Ascending aorta (tissue), 2 donors: Measurements from ENCODE around the gene LEPROT. TPM values are rescaled to one million over a fixed set of nuclear protein-coding genes. Genes with fewer than 3 reads are reported as not detected.

Experiments
- DNase-seq, 2 donors: peaks; one replicate each; pipeline ENCODE4 v3.0.0-alpha.2; 2019; ENCODE audit warnings: low spot score in 2 of 2
- H3K27ac ChIP-seq, 2 donors: fragments of 200-600 bp; sonication (generic); one replicate each; pipeline ENCODE4 v1.5.1; 2016 to 2017; ENCODE audit warnings: mild to moderate bottlenecking in 1 of 2
- H3K27me3 ChIP-seq: fragments of 200-600 bp; sonication (generic); one replicate; pipeline ENCODE4 v1.5.1; 2017
- H3K36me3 ChIP-seq, 2 donors: fragments of 200-600 bp; sonication (generic); one replicate each; pipeline ENCODE4 v1.5.1; 2016
- H3K4me1 ChIP-seq, 2 donors: fragments of 200-600 bp; sonication (generic); one replicate each; pipeline ENCODE4 v1.5.1; 2016 to 2017; ENCODE audit warnings: mild to moderate bottlenecking in 1 of 2
- H3K4me3 ChIP-seq, 2 donors: fragments of 200-600 bp; sonication (generic); one replicate each; pipeline ENCODE4 v1.5.1; 2016 to 2017; ENCODE audit warnings: mild to moderate bottlenecking in 1 of 2
- H3K9me3 ChIP-seq, 2 donors: fragments of 200-600 bp; sonication (generic); one replicate each; pipeline ENCODE4 v1.5.1; 2016
- intact Hi-C: fragments of 100-400 bp; cut with DNase I; formaldehyde crosslinking; loops from one replicate; pipeline ENCODE4 v1.15.1; 2023
- total RNA-seq: library from RNA; depleted of rRNA; stranded (reverse); fragments of >200 nt; gene quantifications from one replicate; pipeline ENCODE4 v1.1.0, GENCODE V29; 2016
- TF ChIP-seq, protein P1 (sequence below), 3 experiments: fragments of 200-600 bp in 2 of 3; fragments of 450-650 bp in 1 of 3; sonication (generic) in 2 of 3; IDR thresholded peaks; one replicate each; pipeline ENCODE4 v1.5.1; 2016 to 2019; ENCODE audit warnings: antibody characterized with exemption in 3 of 3, mild to moderate bottlenecking in 1 of 3, moderate library complexity in 1 of 3

Gene LEPROT
- total RNA-seq, 1 donor from 2014 or later, result 312 TPM

GRCh38 chr1:65478379-65479026 lies 58.0 kb downstream of the LEPROT start:
- TF ChIP-seq, protein P1, sequence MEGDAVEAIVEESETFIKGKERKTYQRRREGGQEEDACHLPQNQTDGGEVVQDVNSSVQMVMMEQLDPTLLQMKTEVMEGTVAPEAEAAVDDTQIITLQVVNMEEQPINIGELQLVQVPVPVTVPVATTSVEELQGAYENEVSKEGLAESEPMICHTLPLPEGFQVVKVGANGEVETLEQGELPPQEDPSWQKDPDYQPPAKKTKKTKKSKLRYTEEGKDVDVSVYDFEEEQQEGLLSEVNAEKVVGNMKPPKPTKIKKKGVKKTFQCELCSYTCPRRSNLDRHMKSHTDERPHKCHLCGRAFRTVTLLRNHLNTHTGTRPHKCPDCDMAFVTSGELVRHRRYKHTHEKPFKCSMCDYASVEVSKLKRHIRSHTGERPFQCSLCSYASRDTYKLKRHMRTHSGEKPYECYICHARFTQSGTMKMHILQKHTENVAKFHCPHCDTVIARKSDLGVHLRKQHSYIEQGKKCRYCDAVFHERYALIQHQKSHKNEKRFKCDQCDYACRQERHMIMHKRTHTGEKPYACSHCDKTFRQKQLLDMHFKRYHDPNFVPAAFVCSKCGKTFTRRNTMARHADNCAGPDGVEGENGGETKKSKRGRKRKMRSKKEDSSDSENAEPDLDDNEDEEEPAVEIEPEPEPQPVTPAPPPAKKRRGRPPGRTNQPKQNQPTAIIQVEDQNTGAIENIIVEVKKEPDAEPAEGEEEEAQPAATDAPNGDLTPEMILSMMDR (IDR thresholded peaks at IDR 0.05), result no peak
- Histone ChIP-seq H3K9me3 (no peaks in the 10 kb centered on the region), H3K4me1 (no peaks in the 10 kb centered on the region), H3K27me3 (no peaks in the 10 kb centered on the region), H3K36me3 (no peaks in the 10 kb centered on the region), H3K4me3 (no peak overlapping the region), H3K27ac (no peak overlapping the region)
- no peak for DNase-seq
- intact Hi-C loops, result no loop called here

GRCh38 chr1:65479554-65480204 lies 59.2 kb downstream of the LEPROT start:
- H3K4me3 ChIP-seq, result no peak overlapping the region
- no peaks in the 10 kb centered on the region for H3K9me3 ChIP-seq
- no peaks in the 10 kb centered on the region for H3K36me3 ChIP-seq
- TF ChIP-seq, protein P1 (IDR thresholded peaks at IDR 0.05), result no peak
- DNase-seq, result no peak
- no peaks in the 10 kb centered on the region for H3K4me1 ChIP-seq
- no peaks in the 10 kb centered on the region for H3K27me3 ChIP-seq
- intact Hi-C loops, result no loop called here
- no peak overlapping the region for H3K27ac ChIP-seq

GRCh38 chr1:65480684-65481405 lies 60.4 kb downstream of the LEPROT start:
- TF ChIP-seq, protein P1 (IDR thresholded peaks at IDR 0.05), result no peak
- Histone ChIP-seq H3K4me1 (no peaks in the 10 kb centered on the region), H3K4me3 (no peak overlapping the region), H3K27ac (no peak overlapping the region), H3K9me3 (no peaks in the 10 kb centered on the region), H3K27me3 (no peaks in the 10 kb centered on the region), H3K36me3 (no peaks in the 10 kb centered on the region)
- intact Hi-C loops, result no loop called here
- no peak for DNase-seq

DNA sequence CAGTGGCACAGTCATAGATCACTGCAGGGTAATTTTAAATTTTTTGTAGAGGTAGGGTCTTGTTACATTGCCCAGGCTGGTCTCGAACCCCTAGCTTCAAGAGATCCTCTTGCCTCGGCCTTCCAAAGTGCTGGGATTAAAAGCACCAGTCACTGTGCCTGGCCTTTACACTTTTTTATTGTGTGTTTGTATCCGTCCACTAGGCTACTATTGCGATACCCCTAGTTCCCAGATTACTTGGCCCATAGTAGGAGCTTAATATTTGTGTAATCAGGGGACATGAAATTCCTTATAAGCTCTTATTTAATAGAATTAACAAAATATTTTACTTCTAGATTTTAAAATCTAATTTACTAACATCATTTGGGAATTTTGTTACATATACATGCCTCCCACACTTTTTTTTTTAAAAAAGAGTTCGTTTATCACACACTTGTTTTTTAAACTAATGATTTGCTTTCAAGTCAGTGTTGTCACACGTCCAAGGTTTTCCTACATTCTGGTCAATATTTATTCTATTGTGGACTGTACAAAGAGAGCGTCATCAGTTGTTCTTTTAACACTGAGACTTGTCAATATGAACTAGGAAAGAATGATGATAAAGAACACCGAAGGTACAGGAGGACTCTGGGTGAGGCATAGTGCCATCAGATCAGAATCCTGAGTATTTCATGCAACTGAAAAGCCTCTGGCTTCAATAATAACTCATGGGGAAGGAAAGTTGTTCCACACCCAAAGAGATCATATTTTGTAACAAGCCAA lies 63.7 kb downstream of the LEPROT start:
- H3K4me1 ChIP-seq, result no peaks in the 10 kb centered on the region
- no peak overlapping the region for H3K4me3 ChIP-seq
- no peaks in the 10 kb centered on the region for H3K36me3 ChIP-seq
- TF ChIP-seq, protein P1 (IDR thresholded peaks at IDR 0.05), result no peak
- intact Hi-C loops, result no loop called here
- no peaks in the 10 kb centered on the region for H3K9me3 ChIP-seq
- H3K27me3 ChIP-seq, result no peaks in the 10 kb centered on the region
- DNase-seq, result no peak
- no peak overlapping the region for H3K27ac ChIP-seq

Other genes starting within 250 kb of the LEPROT start
- gene DNAJC6, start 111.1 kb upstream of the LEPROT start, total RNA-seq, result 0.21 TPM
- gene LEPR, start within 50 bp of the LEPROT start, total RNA-seq, result 9.7 TPM